ENCODE measurements around the gene ZSWIM6. TPM values are rescaled to one million over a fixed set of nuclear protein-coding genes. Genes with fewer than 3 reads are reported as not detected.
"Not testable (repeated sequence)": the region's sequence is repeated elsewhere in the genome, so short reads cannot be mapped to it uniquely, and the experiment has no call there.

Gene ZSWIM6
- polyA plus RNA-seq, 1 donor: 18.0 TPM

- WGBS (ENCODE audit: insufficient coverage, low lambda C conversion rate): 43% methylated on average over 1 of the region's 1 CpG
- DNase-seq: no peak
- H3K4me3 ChIP-seq (ENCODE audit: low read length): no peak overlapping the region
- no peaks in the 10 kb centered on the region for H3K36me3 ChIP-seq (ENCODE audit: control insufficient read depth, insufficient read depth, low read length)
- no peaks in the 10 kb centered on the region for H3K9me3 ChIP-seq (ENCODE audit: control insufficient read depth, low read depth, low read length)
- no peaks in the 10 kb centered on the region for H3K4me1 ChIP-seq (ENCODE audit: control insufficient read depth, insufficient read depth, low read length)
- no peaks in the 10 kb centered on the region for H3K27me3 ChIP-seq (ENCODE audit: control insufficient read depth, insufficient read depth, low read length)
- H3K27ac ChIP-seq (ENCODE audit: low read length): no peak overlapping the region
Observed at GRCh38 chr5:61417851-61418250, 85.8 kb downstream of the ZSWIM6 start.

GRCh38 chr5:61419106-61419505 is 87.0 kb downstream of the ZSWIM6 start:
- no CpG with 5 or more reads among the region's 2 CpGs for WGBS (ENCODE audit: insufficient coverage, low lambda C conversion rate)
- Histone ChIP-seq H3K36me3 (ENCODE audit: control insufficient read depth, insufficient read depth, low read length) (no peaks in the 10 kb centered on the region), H3K27me3 (ENCODE audit: control insufficient read depth, insufficient read depth, low read length) (no peaks in the 10 kb centered on the region), H3K9me3 (ENCODE audit: control insufficient read depth, low read depth, low read length) (no peaks in the 10 kb centered on the region), H3K4me1 (ENCODE audit: control insufficient read depth, insufficient read depth, low read length) (no peaks in the 10 kb centered on the region), H3K27ac (ENCODE audit: low read length) (no peak overlapping the region), H3K4me3 (ENCODE audit: low read length) (no peak overlapping the region)
- no peak for DNase-seq

- Histone ChIP-seq H3K27ac (ENCODE audit: low read length) (no peak overlapping the region), H3K4me1 (ENCODE audit: control insufficient read depth, insufficient read depth, low read length) (no peaks in the 10 kb centered on the region), H3K27me3 (ENCODE audit: control insufficient read depth, insufficient read depth, low read length) (no peaks in the 10 kb centered on the region), H3K9me3 (ENCODE audit: control insufficient read depth, low read depth, low read length) (no peaks in the 10 kb centered on the region), H3K4me3 (ENCODE audit: low read length) (no peak overlapping the region), H3K36me3 (ENCODE audit: control insufficient read depth, insufficient read depth, low read length) (no peaks in the 10 kb centered on the region)
- no CpG with 5 or more reads among the region's 1 CpG for WGBS (ENCODE audit: insufficient coverage, low lambda C conversion rate)
- no peak for DNase-seq
Observed at GRCh38 chr5:61420016-61420415, 88.0 kb downstream of the ZSWIM6 start.

DNA sequence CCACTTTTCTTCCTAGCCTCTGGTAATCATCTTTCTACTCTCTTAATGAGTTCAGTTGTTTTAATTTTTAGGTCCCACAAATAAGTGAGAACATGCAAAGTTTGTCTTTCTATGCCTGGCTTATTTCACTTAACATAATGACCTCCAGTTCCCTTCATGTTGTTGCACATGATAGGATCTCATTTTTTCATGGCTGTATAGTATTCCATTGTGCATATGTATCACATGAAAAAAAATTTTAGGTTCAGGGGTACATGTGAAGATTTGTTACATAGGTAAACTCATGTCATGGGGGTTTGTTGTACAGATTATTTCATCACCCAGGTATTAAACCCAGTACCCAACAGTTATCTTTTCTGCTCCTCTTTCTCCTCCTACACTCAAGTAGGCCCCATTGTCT is 89.2 kb downstream of the ZSWIM6 start:
- H3K4me1 ChIP-seq (ENCODE audit: control insufficient read depth, insufficient read depth, low read length); H3K4me3 ChIP-seq (ENCODE audit: low read length); H3K9me3 ChIP-seq (ENCODE audit: control insufficient read depth, low read depth, low read length): not testable (repeated sequence)

GRCh38 chr5:61423487-61424145 is 91.6 kb downstream of the ZSWIM6 start:
- no peaks in the 10 kb centered on the region for H3K9me3 ChIP-seq (ENCODE audit: control insufficient read depth, low read depth, low read length)
- no peaks in the 10 kb centered on the region for H3K4me1 ChIP-seq (ENCODE audit: control insufficient read depth, insufficient read depth, low read length)
- H3K4me3 ChIP-seq (ENCODE audit: low read length): no peak overlapping the region
- H3K36me3 ChIP-seq (ENCODE audit: control insufficient read depth, insufficient read depth, low read length): no peaks in the 10 kb centered on the region
- DNase-seq: no peak
- H3K27me3 ChIP-seq (ENCODE audit: control insufficient read depth, insufficient read depth, low read length): no peaks in the 10 kb centered on the region
- no peak overlapping the region for H3K27ac ChIP-seq (ENCODE audit: low read length)
- WGBS (ENCODE audit: insufficient coverage, low lambda C conversion rate): no CpG with 5 or more reads among the region's 3 CpGs

More for the DNA sequence above, 89.2 kb downstream of the ZSWIM6 start:
- H3K27ac ChIP-seq (ENCODE audit: low read length); H3K27me3 ChIP-seq (ENCODE audit: control insufficient read depth, insufficient read depth, low read length); H3K36me3 ChIP-seq (ENCODE audit: control insufficient read depth, insufficient read depth, low read length); DNase-seq: not testable (repeated sequence)

DNA sequence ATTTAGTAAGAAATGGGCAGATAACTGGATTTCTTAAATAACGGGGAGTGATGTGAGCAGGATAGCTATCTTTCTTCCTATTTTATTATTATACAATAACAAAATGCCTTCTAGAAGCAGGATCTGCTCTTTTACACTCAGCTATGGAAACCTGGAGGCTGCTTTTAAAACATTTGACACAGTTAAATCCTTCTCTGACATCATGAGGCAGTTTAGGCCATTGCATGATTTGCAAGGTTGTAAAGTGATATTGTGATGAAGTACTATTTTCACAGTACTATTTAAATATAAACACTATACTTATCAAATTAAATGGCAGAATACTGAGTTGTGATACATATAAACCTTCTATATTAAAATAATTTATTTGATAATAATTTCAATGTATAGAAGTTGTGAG is 93.9 kb downstream of the ZSWIM6 start:
- Histone ChIP-seq H3K27me3 (ENCODE audit: control insufficient read depth, insufficient read depth, low read length) (no peaks in the 10 kb centered on the region), H3K9me3 (ENCODE audit: control insufficient read depth, low read depth, low read length) (no peaks in the 10 kb centered on the region), H3K4me1 (ENCODE audit: control insufficient read depth, insufficient read depth, low read length) (no peaks in the 10 kb centered on the region), H3K36me3 (ENCODE audit: control insufficient read depth, insufficient read depth, low read length) (no peaks in the 10 kb centered on the region), H3K4me3 (ENCODE audit: low read length) (no peak overlapping the region), H3K27ac (ENCODE audit: low read length) (no peak overlapping the region)
- DNase-seq: no peak
- 83% methylated on average over 1 of the region's 1 CpG for WGBS (ENCODE audit: insufficient coverage, low lambda C conversion rate)

GRCh38 chr5:61429906-61430305 is 97.8 kb downstream of the ZSWIM6 start:
- H3K4me1 ChIP-seq (ENCODE audit: control insufficient read depth, insufficient read depth, low read length): no peaks in the 10 kb centered on the region
- no peaks in the 10 kb centered on the region for H3K27me3 ChIP-seq (ENCODE audit: control insufficient read depth, insufficient read depth, low read length)
- H3K9me3 ChIP-seq (ENCODE audit: control insufficient read depth, low read depth, low read length): no peaks in the 10 kb centered on the region
- no CpG with 5 or more reads among the region's 1 CpG for WGBS (ENCODE audit: insufficient coverage, low lambda C conversion rate)
- no peak overlapping the region for H3K4me3 ChIP-seq (ENCODE audit: low read length)
- H3K36me3 ChIP-seq (ENCODE audit: control insufficient read depth, insufficient read depth, low read length): no peaks in the 10 kb centered on the region
- no peak for DNase-seq
- H3K27ac ChIP-seq (ENCODE audit: low read length): no peak overlapping the region

DNA sequence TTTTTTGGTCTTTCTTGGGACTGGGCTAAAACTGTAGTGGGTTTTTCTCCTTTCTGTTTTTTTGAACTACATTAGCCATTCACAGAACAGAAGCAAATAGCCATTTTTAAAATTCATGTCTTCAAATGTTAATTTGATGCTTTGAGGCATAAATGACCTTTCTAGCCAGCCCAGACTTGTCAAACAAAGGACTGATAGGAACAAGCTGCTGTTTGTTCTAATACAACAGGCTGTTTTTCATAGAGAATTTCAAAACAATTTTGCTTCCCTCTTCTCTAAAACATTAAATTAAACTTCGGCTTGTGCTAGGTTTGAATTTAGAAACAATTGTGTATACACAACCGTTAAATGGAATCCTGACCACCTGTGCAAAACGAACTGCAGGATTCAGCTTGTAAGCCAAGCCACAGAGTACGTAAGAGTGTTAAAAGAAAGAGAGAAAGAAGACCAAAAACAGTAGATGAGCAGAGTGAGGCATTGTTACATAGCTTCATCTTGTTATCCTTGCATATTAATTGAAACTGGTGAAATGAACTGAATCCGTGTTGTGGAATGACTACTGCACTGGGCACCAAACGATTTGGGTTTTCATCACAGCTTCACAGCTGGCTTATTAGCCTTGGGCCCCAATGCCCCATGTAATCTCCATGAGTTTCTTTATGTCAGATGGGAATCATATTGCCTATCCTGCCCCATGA is 100.0 kb downstream of the ZSWIM6 start:
- H3K4me1 ChIP-seq (ENCODE audit: control insufficient read depth, insufficient read depth, low read length): no peaks in the 10 kb centered on the region
- H3K27me3 ChIP-seq (ENCODE audit: control insufficient read depth, insufficient read depth, low read length): no peaks in the 10 kb centered on the region
- no peak for DNase-seq
- WGBS (ENCODE audit: insufficient coverage, low lambda C conversion rate): 78% methylated on average over 4 of the region's 6 CpGs
- no peak overlapping the region for H3K4me3 ChIP-seq (ENCODE audit: low read length)
- no peaks in the 10 kb centered on the region for H3K9me3 ChIP-seq (ENCODE audit: control insufficient read depth, low read depth, low read length)
- H3K36me3 ChIP-seq (ENCODE audit: control insufficient read depth, insufficient read depth, low read length): no peaks in the 10 kb centered on the region
- no peak overlapping the region for H3K27ac ChIP-seq (ENCODE audit: low read length)

GRCh38 chr5:61435368-61435767 is 103.3 kb downstream of the ZSWIM6 start:
- Histone ChIP-seq H3K27me3 (ENCODE audit: control insufficient read depth, insufficient read depth, low read length) (no peaks in the 10 kb centered on the region), H3K27ac (ENCODE audit: low read length) (no peak overlapping the region), H3K9me3 (ENCODE audit: control insufficient read depth, low read depth, low read length) (no peaks in the 10 kb centered on the region), H3K4me3 (ENCODE audit: low read length) (no peak overlapping the region), H3K36me3 (ENCODE audit: control insufficient read depth, insufficient read depth, low read length) (no peaks in the 10 kb centered on the region), H3K4me1 (ENCODE audit: control insufficient read depth, insufficient read depth, low read length) (no peaks in the 10 kb centered on the region)
- WGBS (ENCODE audit: insufficient coverage, low lambda C conversion rate): 64% methylated on average over 2 of the region's 2 CpGs
- DNase-seq: no peak

GRCh38 chr5:61438298-61438970 is 106.4 kb downstream of the ZSWIM6 start:
- Histone ChIP-seq H3K27ac (ENCODE audit: low read length) (no peak overlapping the region), H3K36me3 (ENCODE audit: control insufficient read depth, insufficient read depth, low read length) (no peaks in the 10 kb centered on the region), H3K4me1 (ENCODE audit: control insufficient read depth, insufficient read depth, low read length) (no peaks in the 10 kb centered on the region), H3K9me3 (ENCODE audit: control insufficient read depth, low read depth, low read length) (peaks cover 12% of the 10 kb centered on the region), H3K27me3 (ENCODE audit: control insufficient read depth, insufficient read depth, low read length) (no peaks in the 10 kb centered on the region), H3K4me3 (ENCODE audit: low read length) (no peak overlapping the region)
- DNase-seq: no peak
- 94% methylated on average over 2 of the region's 3 CpGs for WGBS (ENCODE audit: insufficient coverage, low lambda C conversion rate)
